ENCODE measurements around the gene ANKRD39. TPM values are rescaled to one million over a fixed set of nuclear protein-coding genes. Genes with fewer than 3 reads are reported as not detected.

ANKRD39 gene
- total RNA-seq = 10 to 100 TPM; 11.2 to 14.1 (median 12.2) TPM
- long read RNA-seq, donor 1, transcript ANKRD39-201 (4 exons, 976 nt) = major isoform, 11 of 13 reads
- long read RNA-seq, donor 1, partial matches to known transcripts = 1 of 13 reads
- long read RNA-seq, donor 1, other reads (novel, unspliced or antisense) = 1 of 13 reads
- long read RNA-seq, donor 2, transcript ANKRD39-201 (4 exons, 976 nt) = major isoform, 10 of 17 reads
- long read RNA-seq, donor 2, partial matches to known transcripts = 5 of 17 reads
- long read RNA-seq, donor 2, other reads (novel, unspliced or antisense) = 2 of 17 reads

- intact Hi-C loops (cut with DNase I, micrococcal nuclease) = loop anchor here in 1 of 2 donors (5.0 kb wide), 1 partner anchor 94 kb away; no protein-coding TSS in a partner anchor
- Histone ChIP-seq H3K36me3 (ENCODE audit: low read depth) (no peaks in the 10 kb centered on the region), H3K9me3 (no peaks in the 10 kb centered on the region), H3K4me1 (ENCODE audit: low read depth) (peaks cover 26% of the 10 kb centered on the region), H3K4me3 (peak within 1 kb of the TSS; percentile 39)
- peak; percentile 98 to 99 (median 99) for DNase-seq
- peak; percentile 95 for ATAC-seq
- peak; percentile 81 for TF ChIP-seq CTCF (IDR thresholded peaks at IDR 0.05)
Measured at GRCh38 chr2:96857667-96858372, at the start of gene ANKRD39. ANKRD39 (minus strand) TSS chr2:96858016; CDS start chr2:96857987, 29 bp downstream.

- peak; percentile 39 for ATAC-seq
- no peak overlapping the region for H3K4me3 ChIP-seq
- no peak for DNase-seq
- intact Hi-C loops (cut with DNase I, micrococcal nuclease) = loop anchor here in 1 of 2 donors (5.0 kb wide), 1 partner anchor 34 kb away; the partner anchor contains the start of gene SEMA4C
- no peaks in the 10 kb centered on the region for H3K9me3 ChIP-seq
- peaks cover 6% of the 10 kb centered on the region for H3K4me1 ChIP-seq (ENCODE audit: low read depth)
- no peak for TF ChIP-seq CTCF (IDR thresholded peaks at IDR 0.05)
- H3K36me3 ChIP-seq (ENCODE audit: low read depth) = no peaks in the 10 kb centered on the region
Measured at GRCh38 chr2:96906729-96907114, 48.9 kb upstream of the ANKRD39 start.

- Histone ChIP-seq H3K4me1 (ENCODE audit: low read depth) (peaks cover 6% of the 10 kb centered on the region), H3K9me3 (no peaks in the 10 kb centered on the region), H3K4me3 (no peak overlapping the region), H3K36me3 (ENCODE audit: low read depth) (no peaks in the 10 kb centered on the region)
- ATAC-seq (no peak), DNase-seq (no peak)
- no peak for TF ChIP-seq CTCF (IDR thresholded peaks at IDR 0.05)
- intact Hi-C loops (cut with DNase I, micrococcal nuclease) = no loop called here
Measured at GRCh38 chr2:96903815-96904214, 46.0 kb upstream of the ANKRD39 start.

- ATAC-seq = no peak
- H3K4me1 ChIP-seq (ENCODE audit: low read depth) = peaks cover 6% of the 10 kb centered on the region
- H3K4me3 ChIP-seq = no peak overlapping the region
- no peaks in the 10 kb centered on the region for H3K36me3 ChIP-seq (ENCODE audit: low read depth)
- H3K9me3 ChIP-seq = no peaks in the 10 kb centered on the region
- intact Hi-C loops (cut with DNase I, micrococcal nuclease) = no loop called here
- TF ChIP-seq CTCF (IDR thresholded peaks at IDR 0.05) = no peak
- DNase-seq = no peak
Measured at GRCh38 chr2:96903318-96903717, 45.5 kb upstream of the ANKRD39 start.

- peaks cover 15% of the 10 kb centered on the region for H3K4me1 ChIP-seq (ENCODE audit: low read depth)
Measured at GRCh38 chr2:96900237-96900636, 42.4 kb upstream of the ANKRD39 start.

More at GRCh38 chr2:96900237-96900636, 42.4 kb upstream of the ANKRD39 start:
- ATAC-seq = no peak
- TF ChIP-seq CTCF (IDR thresholded peaks at IDR 0.05) = no peak
- intact Hi-C loops (cut with DNase I, micrococcal nuclease) = no loop called here
- no peak for DNase-seq
- H3K4me3 ChIP-seq = no peak overlapping the region
- no peaks in the 10 kb centered on the region for H3K9me3 ChIP-seq
- H3K36me3 ChIP-seq (ENCODE audit: low read depth) = no peaks in the 10 kb centered on the region

Data from mucosa of descending colon (tissue), 3 donors.